Right atrium auricular region (tissue), 2 donors: Measurements from ENCODE around the gene SHH. TPM values are rescaled to one million over a fixed set of nuclear protein-coding genes. Genes with fewer than 3 reads are reported as not detected.

Experiments used
- DNase-seq: peaks from one replicate; pipeline ENCODE4 v3.0.0-alpha.2; 2019; ENCODE audit warnings: low spot score
- H3K27ac ChIP-seq, 2 donors: fragments of 200-600 bp; sonication (generic); 1 replicate in 1 of 2; 2 replicates in 1 of 2; pipeline ENCODE4 v1.5.1; 2016 to 2019
- H3K27me3 ChIP-seq, 2 donors: fragments of 200-600 bp; sonication (generic); one replicate each; pipeline versions ENCODE4 v1.5.1 to v1.6.0; 2017 to 2019
- H3K36me3 ChIP-seq: fragments of 200-600 bp; sonication (generic); one replicate; pipeline ENCODE4 v1.5.1; 2016
- H3K4me1 ChIP-seq, 2 donors: fragments of 200-600 bp; sonication (generic); one replicate each; pipeline versions ENCODE4 v1.5.1 to v1.6.0; 2017 to 2019
- H3K4me3 ChIP-seq, 2 donors: fragments of 200-600 bp; sonication (generic); 1 replicate in 1 of 2; 2 replicates in 1 of 2; pipeline ENCODE4 v1.5.1; 2017 to 2019; ENCODE audit warnings: mild to moderate bottlenecking in 1 of 2, moderate library complexity in 1 of 2
- H3K9me3 ChIP-seq, 2 donors: fragments of 200-600 bp; sonication (generic); one replicate each; pipeline ENCODE4 v1.5.1; 2019
- total RNA-seq, 2 donors: library from RNA; depleted of rRNA; stranded (reverse); fragments of >200 nt; gene quantifications; one replicate each; pipeline ENCODE4 v1.1.0, GENCODE V29; 2016
- TF ChIP-seq, protein P1 (sequence below), 2 donors: fragments of 200-600 bp; sonication (generic); IDR thresholded peaks; one replicate each; pipeline ENCODE4 v1.5.1; 2019; ENCODE audit warnings: antibody characterized with exemption in 2 of 2

SHH gene
- total RNA-seq, 2 donors from 2014 or later = not detected

DNA sequence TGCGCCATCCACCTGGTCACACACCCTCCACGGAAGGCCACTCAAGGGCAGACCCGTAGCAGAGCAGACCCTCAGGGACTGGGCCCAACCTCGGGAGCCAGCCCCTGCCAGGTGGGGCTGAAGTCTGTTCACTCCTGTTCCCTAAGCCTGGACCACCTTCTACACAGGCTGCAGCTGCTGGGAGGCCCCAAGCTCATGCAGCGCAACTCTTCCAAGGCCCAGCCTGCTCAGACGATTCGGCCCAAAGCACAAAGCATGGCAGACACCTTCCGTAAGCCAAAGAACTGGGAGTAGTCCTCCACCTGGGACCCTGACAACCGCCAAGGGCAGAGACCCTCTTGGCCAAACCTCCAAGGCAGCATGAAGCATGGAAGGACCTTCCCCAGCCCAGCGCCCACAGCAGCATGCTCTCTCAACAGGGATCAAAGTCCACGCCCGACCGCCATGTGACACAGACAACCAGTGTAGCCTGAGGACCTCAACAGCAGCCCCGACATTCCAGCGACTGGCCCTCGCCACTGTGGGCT lies 11.5 kb downstream of the SHH start:
- no peak overlapping the region for H3K4me3 ChIP-seq
- H3K9me3 ChIP-seq = no peaks in the 10 kb centered on the region
- H3K4me1 ChIP-seq = peaks cover 0 to 39% of the 10 kb centered on the region in 2 donors
- peaks cover 9 to 17% of the 10 kb centered on the region in 2 donors for H3K27me3 ChIP-seq
- H3K36me3 ChIP-seq = no peaks in the 10 kb centered on the region
- no peak overlapping the region for H3K27ac ChIP-seq
- DNase-seq = no peak
- TF ChIP-seq, protein P1, sequence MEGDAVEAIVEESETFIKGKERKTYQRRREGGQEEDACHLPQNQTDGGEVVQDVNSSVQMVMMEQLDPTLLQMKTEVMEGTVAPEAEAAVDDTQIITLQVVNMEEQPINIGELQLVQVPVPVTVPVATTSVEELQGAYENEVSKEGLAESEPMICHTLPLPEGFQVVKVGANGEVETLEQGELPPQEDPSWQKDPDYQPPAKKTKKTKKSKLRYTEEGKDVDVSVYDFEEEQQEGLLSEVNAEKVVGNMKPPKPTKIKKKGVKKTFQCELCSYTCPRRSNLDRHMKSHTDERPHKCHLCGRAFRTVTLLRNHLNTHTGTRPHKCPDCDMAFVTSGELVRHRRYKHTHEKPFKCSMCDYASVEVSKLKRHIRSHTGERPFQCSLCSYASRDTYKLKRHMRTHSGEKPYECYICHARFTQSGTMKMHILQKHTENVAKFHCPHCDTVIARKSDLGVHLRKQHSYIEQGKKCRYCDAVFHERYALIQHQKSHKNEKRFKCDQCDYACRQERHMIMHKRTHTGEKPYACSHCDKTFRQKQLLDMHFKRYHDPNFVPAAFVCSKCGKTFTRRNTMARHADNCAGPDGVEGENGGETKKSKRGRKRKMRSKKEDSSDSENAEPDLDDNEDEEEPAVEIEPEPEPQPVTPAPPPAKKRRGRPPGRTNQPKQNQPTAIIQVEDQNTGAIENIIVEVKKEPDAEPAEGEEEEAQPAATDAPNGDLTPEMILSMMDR (IDR thresholded peaks at IDR 0.05) = no peak

DNA sequence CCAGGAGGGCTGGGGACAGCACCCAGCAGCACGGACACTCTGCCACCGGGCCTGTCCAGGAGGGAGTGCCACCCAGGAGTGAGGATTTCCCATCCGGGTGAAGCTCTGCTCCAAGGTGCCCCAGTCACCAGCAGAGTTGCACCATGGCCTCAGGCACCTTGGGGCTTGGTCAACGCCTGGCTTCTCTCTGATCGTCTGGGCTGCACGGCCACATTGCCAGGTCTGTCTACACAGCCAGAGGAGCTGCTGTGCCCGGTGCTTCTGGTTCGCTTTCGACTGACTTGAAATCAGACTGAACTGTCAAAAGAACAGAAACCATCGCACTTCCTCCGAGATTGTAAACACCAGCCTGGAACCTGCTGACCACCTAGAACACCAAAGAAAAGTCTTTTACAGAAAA lies 12.0 kb downstream of the SHH start:
- Histone ChIP-seq H3K9me3 (no peaks in the 10 kb centered on the region), H3K27me3 (peaks cover 7 to 12% of the 10 kb centered on the region in 2 donors), H3K4me1 (peaks cover 0 to 34% of the 10 kb centered on the region in 2 donors), H3K4me3 (no peak overlapping the region), H3K36me3 (no peaks in the 10 kb centered on the region), H3K27ac (no peak overlapping the region)
- DNase-seq = no peak
- TF ChIP-seq, protein P1 (IDR thresholded peaks at IDR 0.05) = no peak

DNA sequence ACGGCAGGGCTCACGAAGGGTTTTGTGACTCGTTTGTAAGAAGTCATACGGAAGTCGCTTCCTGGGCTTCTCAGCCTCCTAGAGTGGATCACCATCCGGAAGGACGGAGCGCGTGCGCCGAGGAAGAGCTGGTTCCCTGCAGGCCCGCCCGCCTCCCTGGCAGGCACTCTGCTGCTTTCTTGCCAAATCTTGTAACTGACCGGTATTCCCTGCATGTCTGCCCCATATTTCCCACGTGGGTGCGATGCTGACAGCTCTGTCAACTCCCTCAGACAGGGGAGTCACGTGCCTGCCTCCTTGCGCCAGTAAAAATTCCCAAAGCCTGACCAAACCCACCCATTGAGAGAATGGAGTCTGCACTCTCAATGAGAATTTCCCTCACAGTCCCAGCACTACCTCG lies 12.7 kb downstream of the SHH start:
- TF ChIP-seq, protein P1 (IDR thresholded peaks at IDR 0.05) = no peak
- no peak for DNase-seq
- Histone ChIP-seq H3K4me3 (no peak overlapping the region), H3K9me3 (no peaks in the 10 kb centered on the region), H3K36me3 (no peaks in the 10 kb centered on the region), H3K4me1 (peaks cover 0 to 26% of the 10 kb centered on the region in 2 donors), H3K27me3 (peaks cover 7% of the 10 kb centered on the region in 2 donors), H3K27ac (no peak overlapping the region)

DNA sequence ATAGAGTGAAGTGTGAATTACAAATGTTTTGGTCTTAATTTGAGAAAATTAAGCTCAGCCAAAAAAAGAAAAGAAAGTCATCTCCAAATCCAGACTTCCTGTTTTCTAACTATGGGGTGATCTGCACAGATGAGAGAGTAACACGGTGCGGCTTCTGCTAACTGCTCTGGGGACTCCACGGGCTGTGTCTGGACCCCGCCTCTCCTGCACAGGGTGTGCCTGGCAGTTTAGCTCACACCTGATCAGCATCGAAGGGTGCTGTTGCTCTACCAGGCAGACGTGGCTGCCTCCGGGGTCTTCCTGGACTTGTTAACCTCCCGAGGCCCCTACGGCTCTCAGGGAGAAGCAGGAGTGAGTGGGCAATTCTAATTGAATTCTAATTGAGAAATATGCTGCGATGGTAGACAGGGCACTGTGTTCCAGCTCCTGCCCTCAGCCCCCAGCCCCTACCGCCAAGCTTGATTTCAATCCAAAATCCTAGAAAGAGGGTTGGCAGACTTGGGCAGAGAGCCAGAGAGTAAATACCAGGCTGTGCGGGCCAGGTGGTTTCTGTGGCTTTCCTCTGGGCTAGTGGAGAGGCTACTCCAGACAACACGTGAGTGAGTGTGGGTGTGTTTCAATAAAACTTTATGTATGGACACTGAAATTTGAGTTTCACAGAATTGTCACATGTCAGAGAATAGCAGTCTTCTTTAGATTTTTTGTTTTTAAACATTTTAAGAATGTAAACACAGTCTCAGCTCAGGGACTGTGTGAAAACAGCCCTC lies 13.4 kb downstream of the SHH start:
- H3K27me3 ChIP-seq = peaks cover 6 to 7% of the 10 kb centered on the region in 2 donors
- H3K9me3 ChIP-seq = no peaks in the 10 kb centered on the region
- no peaks in the 10 kb centered on the region for H3K36me3 ChIP-seq
- peaks cover 0 to 19% of the 10 kb centered on the region in 2 donors for H3K4me1 ChIP-seq
- H3K4me3 ChIP-seq = no peak overlapping the region
- H3K27ac ChIP-seq = no peak overlapping the region
- DNase-seq = no peak
- TF ChIP-seq, protein P1 (IDR thresholded peaks at IDR 0.05) = no peak

DNA sequence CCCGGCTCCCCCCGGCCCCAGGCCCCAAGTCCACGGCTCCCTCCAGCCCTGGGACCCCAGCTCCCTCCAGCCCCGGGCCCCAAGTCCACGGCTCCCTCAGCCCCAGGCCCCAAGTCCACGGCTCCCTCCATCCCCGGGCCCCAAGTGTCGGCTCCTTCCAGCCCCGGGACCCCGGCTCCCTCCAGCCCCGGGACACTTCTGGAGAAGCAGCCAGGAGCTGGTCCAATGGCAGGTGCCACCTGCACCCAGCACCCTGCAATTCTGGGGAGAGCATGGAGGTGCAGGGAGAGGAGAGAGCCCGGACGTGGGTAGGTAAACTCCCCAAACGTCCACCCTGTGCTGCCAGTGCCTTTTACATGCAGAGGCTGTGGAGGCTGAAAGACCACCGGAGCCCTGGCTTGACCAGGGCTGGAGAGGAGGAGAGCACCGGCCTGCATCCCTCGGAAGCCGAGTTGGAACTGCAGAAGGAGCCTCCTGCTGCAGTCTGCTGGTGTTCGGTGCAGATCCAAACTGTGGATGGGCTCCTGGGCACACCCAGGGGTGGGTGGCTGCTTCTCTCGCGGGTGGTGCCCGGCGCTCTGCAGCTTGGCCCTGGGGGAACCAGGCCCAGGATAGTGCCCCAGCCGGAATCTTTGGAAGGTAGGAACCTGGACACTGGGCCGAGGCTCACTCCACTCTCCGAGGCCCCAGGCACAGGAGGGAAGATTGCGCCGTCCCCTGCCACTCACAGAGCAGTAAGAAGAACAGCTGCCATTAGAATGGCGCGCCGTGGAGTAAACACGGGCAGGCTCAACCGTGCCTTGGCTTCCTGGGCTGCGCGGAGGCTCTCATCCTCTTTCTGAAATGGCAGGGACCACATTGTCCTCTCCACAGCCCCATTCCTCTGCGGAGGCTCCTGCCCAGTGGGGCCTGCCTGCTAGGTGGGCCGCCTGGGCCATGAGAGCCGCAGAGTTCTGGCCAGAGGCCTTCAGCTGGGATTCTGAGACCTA lies 14.7 kb downstream of the SHH start:
- Histone ChIP-seq H3K27me3 (peaks cover 0 to 5% of the 10 kb centered on the region in 2 donors), H3K9me3 (no peaks in the 10 kb centered on the region), H3K4me1 (peaks cover 0 to 8% of the 10 kb centered on the region in 2 donors), H3K27ac (no peak overlapping the region), H3K36me3 (no peaks in the 10 kb centered on the region), H3K4me3 (no peak overlapping the region)
- DNase-seq = no peak
- TF ChIP-seq, protein P1 (IDR thresholded peaks at IDR 0.05) = peak in 1 of 2 donors; percentile 14
